Neuronal stem cell (in vitro differentiated cells): ENCODE results near the gene SPDYE17. TPM values are rescaled to one million over a fixed set of nuclear protein-coding genes. Genes with fewer than 3 reads are reported as not detected.

Experiments used
- small RNA-seq: library from polyadenylated mRNA; stranded (forward); fragments of <200 nt; extraction: miRNeasy Mini kit (QIAGEN cat#:217004); gene quantifications from one replicate; pipeline ENCODE3, GENCODE V24; 2013; ENCODE audit not compliant: insufficient read depth

Gene SPDYE17

Small RNAs within 50 kb of the gene (small RNA-seq; reads per million reads assigned to genes)
- gene RF00019, result not detected
